Right lobe of liver (tissue), 6 donors: Measurements from ENCODE around the gene RERGL. TPM values are rescaled to one million over a fixed set of nuclear protein-coding genes. Genes with fewer than 3 reads are reported as not detected.
A peak's percentile ranks its signal among the peaks of the same experiment; 100 is the strongest.

Source experiments
- ATAC-seq, 4 donors: fragments of 200-7000 bp; cut with Tn5 transposase; one replicate each; pipeline ENCODE4 v1.9.1; 2020; ENCODE audit warnings: mild to moderate bottlenecking in 4 of 4, moderate library complexity in 4 of 4
- DNase-seq, 3 donors: peaks; one replicate each; pipeline ENCODE4 v3.0.0-alpha.2; 2020
- H3K27ac ChIP-seq, 3 donors: fragments of 200-600 bp; one replicate each; pipeline ENCODE4 v1.8.0; 2022
- H3K27me3 ChIP-seq, 2 donors: fragments of 200-600 bp; one replicate each; pipeline ENCODE4 v1.8.0; 2022
- H3K36me3 ChIP-seq, 4 donors: fragments of 200-600 bp; sonication (generic) in 1 of 4; one replicate each; pipeline versions ENCODE4 v1.5.1 to v1.8.0; 2017 to 2022; ENCODE audit warnings: control low read depth in 1 of 4
- H3K4me1 ChIP-seq, 4 donors: fragments of 200-600 bp; sonication (generic) in 1 of 4; one replicate each; pipeline versions ENCODE4 v1.5.1 to v1.8.0; 2017 to 2022; ENCODE audit warnings: control low read depth in 1 of 4
- H3K4me3 ChIP-seq, 3 donors: fragments of 200-600 bp; one replicate each; pipeline ENCODE4 v1.8.0; 2022
- H3K9me3 ChIP-seq, 4 donors: fragments of 200-600 bp; sonication (generic) in 1 of 4; one replicate each; pipeline versions ENCODE4 v1.5.1 to v1.8.0; 2017 to 2022; ENCODE audit warnings: control low read depth in 1 of 4
- CTCF ChIP-seq, 4 donors: fragments of 200-600 bp in 3 of 4; fragments of 450-650 bp in 1 of 4; IDR thresholded peaks; one replicate each; pipeline versions ENCODE4 v1.5.1 to v1.8.0; 2016 to 2022; ENCODE audit warnings: antibody characterized with exemption in 4 of 4, mild to moderate bottlenecking in 2 of 4
- POLR2A ChIP-seq: fragments of 450-650 bp; IDR thresholded peaks from one replicate; pipeline ENCODE4 v1.6.1; 2017; ENCODE audit warnings: antibody characterized with exemption, mild to moderate bottlenecking
- WGBS: methylation state at CpG from one replicate; pipeline ENCODE4 v1.1.6; 2018; ENCODE audit warnings: low coverage, low lambda C conversion rate; ENCODE audit not compliant: insufficient coverage; ENCODE audit errors: missing lambda C conversion rate; 5-methylcytosine and 5-hydroxymethylcytosine counted together
- intact Hi-C, 2 donors: fragments of 100-400 bp; cut with DNase I; formaldehyde crosslinking; loops; one replicate each; pipeline versions ENCODE4 v1.11.2 to v1.14.1; 2022
- total RNA-seq, 6 experiments: library from RNA; depleted of rRNA in 2 of 6; stranded (reverse); fragments of >200 nt in 2 of 6; fragmentation: NEBNext Ultra II Directional in 3 of 6; extraction: Animal tissue kit (Norgen Biotek cat#: 25700) in 3 of 6; gene quantifications; one replicate each; pipeline versions ENCODE4 v1.1.0 to v1.2.4, GENCODE V29; 2016 to 2023
- donor health status: DM: no; HTN: yes; CAD: no.
- donor health status: DM: no; HTN: no; CAD: no.
- donor health status: DM: no; HTN: no; CAD: no.
- donor health status: DM: no; HTN: yes; CAD: no.
- donor health status: DM: no; HTN: yes; CAD: no.

Gene RERGL
- total RNA-seq, 6 experiments from 2014 or later = 0.33 to 0.56 (median 0.43) TPM; not detected in 3

- no peak overlapping the region for H3K27ac ChIP-seq
- no peak for TF ChIP-seq POLR2A
- no peak for TF ChIP-seq CTCF (IDR thresholded peaks at IDR 0.05)
- no peaks in the 10 kb centered on the region for H3K27me3 ChIP-seq
- H3K9me3 ChIP-seq = no peaks in the 10 kb centered on the region
- intact Hi-C loops = no loop called here
- DNase-seq (no peak), ATAC-seq (no peak)
- WGBS = 64% methylated on average over 5 of the region's 5 CpGs
- no peak overlapping the region for H3K4me3 ChIP-seq
- H3K4me1 ChIP-seq = no peaks in the 10 kb centered on the region
- no peaks in the 10 kb centered on the region for H3K36me3 ChIP-seq
Observed at GRCh38 chr12:18123707-18124106, 33.7 kb upstream of the RERGL start.

- intact Hi-C loops = no loop called here
- TF ChIP-seq POLR2A = no peak
- TF ChIP-seq CTCF (IDR thresholded peaks at IDR 0.05) = no peak
Observed at GRCh38 chr12:18120899-18121298, 30.9 kb upstream of the RERGL start.

GRCh38 chr12:18108611-18109010 lies 18.6 kb upstream of the RERGL start:
- H3K36me3 ChIP-seq = no peaks in the 10 kb centered on the region
- H3K4me3 ChIP-seq = no peak overlapping the region
- no peaks in the 10 kb centered on the region for H3K9me3 ChIP-seq
- 21% methylated on average over 3 of the region's 4 CpGs for WGBS
- TF ChIP-seq CTCF (IDR thresholded peaks at IDR 0.05) (no peak), POLR2A (no peak)
- no peaks in the 10 kb centered on the region for H3K27me3 ChIP-seq
- peaks cover 0 to 8% (median 0%) of the 10 kb centered on the region in 4 donors for H3K4me1 ChIP-seq
- ATAC-seq (peak; percentile 94 to 99 (median 98)), DNase-seq (no peak)
- peak overlapping the region in 1 of 3 donors; percentile 12 for H3K27ac ChIP-seq
- intact Hi-C loops = no loop called here

More at GRCh38 chr12:18120899-18121298, 30.9 kb upstream of the RERGL start:
- H3K9me3 ChIP-seq = no peaks in the 10 kb centered on the region
- no peaks in the 10 kb centered on the region for H3K27me3 ChIP-seq
- H3K36me3 ChIP-seq = no peaks in the 10 kb centered on the region
- H3K4me3 ChIP-seq = no peak overlapping the region
- no peaks in the 10 kb centered on the region for H3K4me1 ChIP-seq
- WGBS = 83% methylated on average over 1 of the region's 1 CpG
- DNase-seq (no peak), ATAC-seq (no peak)
- H3K27ac ChIP-seq = no peak overlapping the region

- no peak for DNase-seq
- WGBS = 63% methylated on average over 2 of the region's 2 CpGs
- H3K9me3 ChIP-seq = no peaks in the 10 kb centered on the region
- H3K27ac ChIP-seq = no peak overlapping the region
- H3K4me1 ChIP-seq = peaks cover 0 to 10% (median 0%) of the 10 kb centered on the region in 4 donors
- H3K27me3 ChIP-seq = no peaks in the 10 kb centered on the region
- intact Hi-C loops = no loop called here
- H3K4me3 ChIP-seq = no peak overlapping the region
- TF ChIP-seq CTCF (IDR thresholded peaks at IDR 0.05) (no peak), POLR2A (no peak)
- no peaks in the 10 kb centered on the region for H3K36me3 ChIP-seq
- peak in 2 of 4 donors; percentile 38 to 46 for ATAC-seq
Observed at GRCh38 chr12:18103624-18104023, 13.6 kb upstream of the RERGL start.

- 49% methylated on average over 2 of the region's 2 CpGs for WGBS
- no peak overlapping the region for H3K27ac ChIP-seq
- TF ChIP-seq POLR2A (no peak), CTCF (IDR thresholded peaks at IDR 0.05) (no peak)
- no peak for ATAC-seq
- H3K9me3 ChIP-seq = no peaks in the 10 kb centered on the region
- no peaks in the 10 kb centered on the region for H3K36me3 ChIP-seq
- intact Hi-C loops = no loop called here
- no peaks in the 10 kb centered on the region for H3K27me3 ChIP-seq
- DNase-seq = no peak
- H3K4me1 ChIP-seq = peaks cover 0 to 3% (median 0%) of the 10 kb centered on the region in 4 donors
- no peak overlapping the region for H3K4me3 ChIP-seq
Observed at GRCh38 chr12:18101043-18101442, 11.1 kb upstream of the RERGL start.
